Right renal pelvis (tissue), 4 donors: ENCODE data around the gene COG3. TPM values are rescaled to one million over a fixed set of nuclear protein-coding genes. Genes with fewer than 3 reads are reported as not detected.
"Not testable (repeated sequence)": the region's sequence is repeated elsewhere in the genome, so short reads cannot be mapped to it uniquely, and the experiment has no call there.

Source experiments
- DNase-seq, 4 donors: peaks; one replicate each; pipeline ENCODE4 v3.0.0-alpha.2; 2013; ENCODE audit warnings: low read depth in 4 of 4, low spot score in 3 of 4, missing footprints in 1 of 4
- polyA plus RNA-seq, 4 donors: library from polyadenylated mRNA; unstranded; fragments of 120-200 nt; gene quantifications; one replicate each; pipeline ENCODE4 v1.2.1, GENCODE V29; 2013; ENCODE audit not compliant: insufficient read length in 4 of 4

Gene COG3, protein sequence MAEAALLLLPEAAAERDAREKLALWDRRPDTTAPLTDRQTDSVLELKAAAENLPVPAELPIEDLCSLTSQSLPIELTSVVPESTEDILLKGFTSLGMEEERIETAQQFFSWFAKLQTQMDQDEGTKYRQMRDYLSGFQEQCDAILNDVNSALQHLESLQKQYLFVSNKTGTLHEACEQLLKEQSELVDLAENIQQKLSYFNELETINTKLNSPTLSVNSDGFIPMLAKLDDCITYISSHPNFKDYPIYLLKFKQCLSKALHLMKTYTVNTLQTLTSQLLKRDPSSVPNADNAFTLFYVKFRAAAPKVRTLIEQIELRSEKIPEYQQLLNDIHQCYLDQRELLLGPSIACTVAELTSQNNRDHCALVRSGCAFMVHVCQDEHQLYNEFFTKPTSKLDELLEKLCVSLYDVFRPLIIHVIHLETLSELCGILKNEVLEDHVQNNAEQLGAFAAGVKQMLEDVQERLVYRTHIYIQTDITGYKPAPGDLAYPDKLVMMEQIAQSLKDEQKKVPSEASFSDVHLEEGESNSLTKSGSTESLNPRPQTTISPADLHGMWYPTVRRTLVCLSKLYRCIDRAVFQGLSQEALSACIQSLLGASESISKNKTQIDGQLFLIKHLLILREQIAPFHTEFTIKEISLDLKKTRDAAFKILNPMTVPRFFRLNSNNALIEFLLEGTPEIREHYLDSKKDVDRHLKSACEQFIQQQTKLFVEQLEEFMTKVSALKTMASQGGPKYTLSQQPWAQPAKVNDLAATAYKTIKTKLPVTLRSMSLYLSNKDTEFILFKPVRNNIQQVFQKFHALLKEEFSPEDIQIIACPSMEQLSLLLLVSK
- 10 to 100 TPM; 27.3 to 34.7 (median 32.5) TPM for polyA plus RNA-seq

DNA sequence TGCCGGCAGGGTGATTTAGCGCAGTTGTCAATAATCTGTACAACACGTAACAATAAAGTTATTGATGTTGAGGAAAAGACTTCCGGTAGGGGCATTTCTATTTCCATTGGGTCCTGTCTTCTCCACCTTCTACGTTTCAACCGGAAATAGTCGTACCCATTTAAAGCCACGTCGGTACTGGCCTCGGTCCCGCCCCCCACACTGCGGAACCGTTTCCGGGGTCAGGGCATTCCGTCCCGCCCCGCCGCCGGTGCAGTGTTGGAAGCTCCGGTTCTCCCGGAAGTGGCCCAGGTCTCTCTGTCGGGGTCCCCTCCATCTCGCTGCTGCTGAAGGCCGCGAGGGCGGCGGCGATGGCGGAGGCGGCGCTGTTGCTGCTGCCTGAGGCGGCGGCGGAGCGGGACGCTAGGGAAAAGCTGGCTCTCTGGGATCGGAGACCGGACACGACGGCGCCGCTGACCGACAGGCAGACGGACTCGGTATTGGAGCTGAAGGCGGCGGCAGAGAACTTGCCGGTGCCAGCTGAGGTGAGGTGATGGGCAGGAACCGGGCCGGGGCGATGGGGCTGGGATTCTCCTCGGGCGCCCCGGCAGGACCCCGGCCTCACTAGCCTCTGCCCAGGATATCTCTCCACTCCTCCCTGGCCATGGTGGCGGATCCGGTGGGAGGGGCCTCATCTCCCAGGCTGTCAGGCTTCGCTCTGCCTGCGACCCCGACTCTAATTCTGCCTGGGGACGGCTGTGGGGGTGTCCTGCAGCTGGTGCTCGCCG is at the start of gene COG3:
COG3 (plus strand) TSS at position 253 of the 767 bp plus-strand sequence; CDS start at position 351, 98 bp downstream.
- peak; percentile 83 to 93 (median 91) for DNase-seq

DNA sequence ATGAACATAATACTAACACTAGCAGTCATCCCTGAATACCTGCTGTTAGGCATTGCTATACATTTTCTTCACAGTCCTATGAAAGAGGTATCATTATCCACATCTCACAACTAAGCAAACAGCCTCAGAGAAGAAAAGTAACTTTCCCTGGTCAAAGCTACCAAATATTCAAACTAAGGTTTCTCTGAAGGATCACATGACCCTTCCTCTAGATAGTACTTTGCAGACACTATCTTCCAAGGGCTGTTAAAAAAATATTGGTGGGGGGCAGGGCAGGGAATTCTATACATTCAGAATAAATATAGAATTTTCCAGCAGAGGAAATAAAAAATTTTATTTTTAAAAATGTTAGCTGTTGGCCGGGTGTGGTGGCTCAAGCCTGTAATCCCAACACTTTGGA is 49.6 kb upstream of the COG3 start:
- no peak for DNase-seq

DNA sequence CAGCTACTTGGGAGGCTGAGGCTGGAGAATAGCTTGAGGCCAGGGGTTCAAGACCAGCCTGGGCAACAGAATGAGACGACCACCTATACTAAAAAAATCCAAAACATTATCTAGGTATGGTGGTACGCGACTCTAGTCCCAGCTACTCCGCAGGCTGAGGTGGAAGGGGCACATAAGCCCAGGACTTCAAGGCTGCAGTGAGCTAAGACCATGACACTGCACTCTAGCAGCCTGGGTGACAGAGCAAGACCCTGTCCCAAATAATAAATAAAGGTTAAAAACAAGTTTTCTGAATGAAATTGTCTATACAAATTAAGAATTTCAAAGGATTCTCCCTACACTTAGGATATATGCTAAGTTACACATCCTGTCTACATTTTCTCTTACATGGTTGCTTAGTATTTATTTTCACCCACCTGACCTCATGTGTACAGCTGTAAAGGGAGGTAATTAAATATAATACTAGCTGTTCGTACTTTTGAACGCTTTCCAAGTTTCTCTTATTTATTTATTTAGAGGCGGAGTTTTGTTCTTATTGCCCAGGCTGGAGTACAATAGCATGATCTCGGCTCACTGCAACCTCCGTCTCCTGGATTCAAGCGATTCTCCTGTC is 48.1 kb upstream of the COG3 start:
- no peak for DNase-seq

DNA sequence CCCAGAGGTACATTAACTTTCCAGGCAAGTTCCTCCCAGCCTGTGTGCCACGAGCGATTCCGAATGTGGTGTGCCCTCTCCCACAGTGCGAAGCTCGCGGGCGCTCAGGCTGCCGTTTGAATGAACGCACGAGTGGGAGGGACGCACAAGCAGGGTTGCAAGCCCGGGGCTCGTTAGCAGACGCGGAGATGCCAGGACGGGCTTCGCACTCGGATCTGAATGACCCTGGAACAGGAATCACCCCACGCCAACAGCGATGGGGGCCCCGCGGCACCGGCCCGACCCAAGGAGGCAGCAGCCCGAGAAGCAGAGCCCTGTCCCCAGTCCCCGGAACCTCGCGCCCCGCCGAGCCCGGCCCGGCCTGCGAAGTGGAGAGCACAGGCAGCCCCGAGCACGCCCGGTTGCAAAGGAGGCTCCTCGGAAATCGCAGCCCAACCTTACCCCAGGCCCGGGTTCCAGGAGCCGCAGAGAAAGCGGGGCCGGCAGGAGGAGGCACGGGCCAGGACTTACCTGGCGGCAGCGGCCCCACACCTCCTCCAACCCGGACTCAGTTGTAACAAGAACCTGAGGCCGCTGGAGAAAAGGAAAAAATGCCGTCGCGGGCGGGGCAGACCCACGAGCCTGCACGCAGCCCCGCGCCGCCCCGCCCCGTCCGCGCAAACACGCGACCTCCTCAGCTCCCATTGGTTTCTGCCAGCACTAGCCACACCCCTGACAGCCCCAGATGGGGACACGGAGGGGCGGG is 46.8 kb upstream of the COG3 start, which contains the start of gene SLC25A30:
SLC25A30 (minus strand) TSS at position 584 of the 745 bp plus-strand sequence. CDS start 6,948 bp downstream, outside the sequence.
- peak; percentile 68 to 80 (median 78) for DNase-seq

DNA sequence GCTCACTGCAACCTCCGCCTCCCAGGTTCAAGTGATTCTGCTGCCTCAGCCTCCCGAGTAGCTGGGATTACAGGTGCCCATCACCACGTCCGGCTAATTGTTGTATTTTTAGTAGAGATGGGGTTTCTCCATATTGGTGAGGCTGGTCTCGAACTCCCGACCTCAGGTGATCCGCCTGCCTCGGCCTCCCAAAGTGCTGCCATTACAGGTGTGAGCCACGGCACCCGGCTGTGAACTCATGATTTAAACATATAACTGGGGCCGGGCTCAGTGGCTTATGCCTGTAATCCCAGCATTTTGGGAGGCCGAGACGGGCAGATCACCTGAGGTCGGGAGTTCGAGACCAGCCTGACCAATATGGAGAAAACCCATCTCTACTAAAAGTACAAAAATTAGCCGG is 45.4 kb upstream of the COG3 start:
- DNase-seq: not testable (repeated sequence)

DNA sequence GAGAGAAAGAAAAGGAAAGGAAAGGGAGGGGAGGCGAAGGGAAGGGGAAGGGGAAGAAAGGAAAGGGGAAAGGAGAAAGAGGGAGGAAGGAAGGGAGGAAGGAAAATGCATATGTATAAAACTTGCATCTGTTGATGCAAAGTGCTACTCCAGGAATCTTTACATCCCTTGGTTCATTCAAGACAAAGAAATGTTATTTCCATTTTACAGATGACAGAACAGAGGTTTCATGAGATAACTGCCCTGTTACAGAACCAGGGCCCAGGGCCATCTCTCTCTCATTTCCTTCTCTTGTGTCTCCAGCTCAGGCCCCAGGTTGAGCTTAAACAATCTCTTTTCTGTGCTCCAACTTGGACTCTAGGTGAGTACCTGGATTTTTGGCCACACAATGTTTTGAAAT is 44.8 kb upstream of the COG3 start:
- DNase-seq: no peak

DNA sequence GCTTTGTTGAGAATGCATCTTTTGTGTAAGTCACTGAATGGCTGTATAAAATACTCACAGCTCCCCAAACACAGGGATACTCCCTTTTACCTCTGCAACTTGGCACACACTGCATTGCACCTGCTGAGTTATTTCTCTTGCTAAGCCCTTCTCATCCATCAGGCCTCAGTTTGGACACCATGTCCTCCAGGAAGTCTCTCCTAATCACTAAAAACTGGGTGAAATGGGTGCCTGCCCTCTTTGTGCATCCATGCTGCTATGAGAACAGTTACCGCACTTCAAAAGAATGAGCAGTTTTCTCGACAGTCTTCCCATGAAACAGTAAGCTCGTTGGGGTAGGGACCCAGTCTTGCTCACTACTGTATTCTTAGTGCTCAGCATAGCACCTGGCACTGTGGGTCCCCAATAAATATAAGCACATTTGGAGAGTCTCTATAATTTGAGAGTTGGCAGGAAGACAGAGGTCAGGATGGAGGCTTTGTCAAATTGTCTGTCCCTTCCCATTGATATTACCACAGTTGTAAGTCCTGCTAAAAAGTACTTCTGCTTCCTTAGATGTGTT is 41.9 kb upstream of the COG3 start:
- DNase-seq: no peak

DNA sequence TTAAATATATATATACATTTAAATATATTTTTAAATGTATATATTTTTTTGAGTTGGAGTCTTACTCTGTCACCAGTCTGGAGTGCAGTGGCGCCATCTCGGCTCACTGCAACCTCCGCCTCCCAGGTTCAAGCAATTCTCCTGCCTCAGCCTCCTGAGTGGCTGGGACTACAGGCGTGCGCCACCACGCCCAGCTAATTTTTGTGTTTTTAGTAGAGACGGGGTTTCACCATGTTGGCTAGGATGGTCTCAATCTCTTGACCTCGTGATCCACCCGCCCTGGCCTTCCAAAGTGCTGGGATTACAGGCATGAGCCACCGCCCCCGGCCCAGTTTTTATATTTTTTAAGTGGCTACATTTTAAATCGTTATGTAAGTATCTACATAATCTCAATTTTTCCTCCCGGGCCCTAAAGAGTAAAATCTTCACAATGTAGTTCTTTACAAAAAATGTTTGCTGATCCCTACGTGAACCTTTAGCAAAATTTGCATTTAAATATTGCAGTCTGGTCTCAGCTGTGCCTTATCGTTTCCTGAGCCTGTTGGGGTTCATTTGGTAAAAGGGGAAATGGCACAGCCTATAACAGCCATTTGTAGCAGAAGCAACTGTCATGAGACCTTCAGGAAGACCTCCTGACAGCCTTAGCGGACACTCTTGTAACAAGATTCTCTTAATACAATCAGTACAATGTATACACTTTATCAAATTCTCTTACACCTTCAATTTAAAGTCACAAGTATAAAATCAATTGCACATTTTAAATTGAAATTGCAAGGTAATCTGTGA is 38.5 kb upstream of the COG3 start:
- DNase-seq: not testable (repeated sequence)

DNA sequence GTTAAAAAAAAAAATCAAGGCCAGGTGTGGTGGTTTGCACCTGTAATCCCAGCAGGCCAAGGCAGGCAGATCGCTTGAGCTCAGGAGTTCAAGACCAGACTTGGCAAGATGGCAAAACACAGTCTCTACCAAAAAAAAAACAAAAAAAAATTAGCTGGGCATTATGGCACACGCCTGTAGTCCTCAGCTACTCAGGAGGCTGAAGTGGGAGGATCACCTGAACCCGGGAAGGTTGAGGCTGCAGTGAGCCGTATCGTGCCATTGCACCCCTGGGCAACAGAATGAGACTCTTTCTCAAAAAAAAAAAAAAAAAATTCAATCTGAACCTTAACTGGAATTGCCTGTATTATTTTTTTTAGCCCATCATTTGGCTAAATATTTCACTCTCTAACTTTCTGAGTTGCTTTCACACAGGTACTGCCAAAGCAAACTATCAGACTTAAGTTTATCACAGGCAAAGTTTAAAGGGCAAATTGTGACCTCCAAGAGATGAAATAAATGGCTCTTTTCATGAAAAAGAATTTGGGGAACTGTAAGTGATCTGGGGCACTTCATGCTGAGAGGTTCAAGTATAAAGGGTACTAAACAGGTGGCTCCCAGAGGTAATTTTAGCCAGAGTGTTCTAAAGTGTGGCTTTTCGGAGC is 31.9 kb upstream of the COG3 start:
- no peak for DNase-seq

DNA sequence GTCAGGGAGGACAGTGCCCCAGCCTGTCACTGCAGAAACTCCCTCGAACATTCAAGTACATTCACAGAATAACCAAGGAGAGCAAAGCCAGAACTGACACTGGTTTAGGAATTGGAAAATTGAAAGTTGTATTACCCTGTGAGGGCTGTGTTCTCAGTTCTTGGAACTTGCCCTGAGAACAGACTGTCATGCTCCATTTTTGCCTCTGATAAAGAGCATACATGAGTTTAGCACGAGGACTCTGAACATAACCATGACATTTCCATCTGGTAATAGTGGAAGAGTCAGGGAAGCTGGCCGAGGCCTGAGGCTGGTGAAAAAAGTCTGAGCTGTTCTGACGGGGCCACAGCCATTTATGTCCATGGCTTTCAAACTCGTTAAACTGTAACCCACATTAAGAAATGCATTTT is 31.4 kb upstream of the COG3 start:
- DNase-seq: no peak

DNA sequence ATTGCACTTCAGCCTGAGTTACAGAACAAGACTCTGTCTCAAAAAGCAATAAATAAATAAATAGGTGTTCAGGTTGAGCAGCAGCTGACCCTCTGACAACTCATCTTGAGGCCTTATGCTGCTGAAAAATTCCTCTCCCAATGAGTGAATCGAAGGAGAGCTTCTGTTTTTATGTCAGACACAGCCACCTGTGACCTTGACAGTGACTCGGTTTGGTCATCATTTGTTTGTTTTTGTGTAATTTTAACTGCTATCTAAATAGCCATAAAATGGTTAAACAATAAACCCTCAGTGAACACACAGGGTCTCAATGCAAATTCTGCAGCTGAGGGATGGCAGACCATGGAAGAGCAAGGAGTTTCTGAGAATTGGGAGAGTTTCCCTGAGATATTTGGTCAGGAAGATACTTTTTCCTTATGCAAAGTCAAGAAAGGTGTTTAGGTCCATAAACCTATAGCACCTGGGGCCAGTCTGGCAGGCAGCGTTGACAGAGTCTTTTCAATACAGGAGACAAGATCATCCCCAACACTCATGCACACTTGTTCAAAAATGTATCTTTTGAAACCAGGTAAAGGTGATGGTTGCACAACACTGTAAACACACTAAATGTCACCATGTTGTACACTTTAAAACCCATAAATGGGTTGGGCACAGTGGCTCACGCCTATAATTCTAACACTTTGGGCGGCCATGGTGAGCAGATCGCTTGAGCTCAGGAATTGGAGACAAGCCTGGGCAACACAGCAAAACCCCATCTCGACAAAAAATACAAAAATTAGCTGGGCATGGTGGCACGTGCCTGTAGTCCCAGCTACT is 30.0 kb upstream of the COG3 start:
- DNase-seq: no peak

DNA sequence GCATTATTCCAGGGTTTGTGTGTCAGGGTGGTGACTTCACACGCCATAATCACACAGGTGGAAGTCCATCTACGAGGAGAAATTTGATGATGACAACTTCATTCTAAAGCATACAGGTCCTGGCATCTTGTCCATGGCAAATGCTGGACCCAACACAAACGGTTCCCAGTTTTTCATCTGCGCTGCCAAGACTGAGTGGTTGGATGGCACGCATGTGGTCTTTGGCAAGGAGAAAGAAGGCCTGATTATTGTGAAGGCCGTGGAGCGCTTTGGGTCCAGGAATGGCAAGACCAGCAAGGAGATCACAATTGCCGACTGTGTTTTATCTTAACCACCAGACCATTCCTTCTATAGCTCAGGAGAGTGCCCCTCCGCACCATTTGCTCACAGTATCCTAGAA is 28.4 kb upstream of the COG3 start:
- no peak for DNase-seq

DNA sequence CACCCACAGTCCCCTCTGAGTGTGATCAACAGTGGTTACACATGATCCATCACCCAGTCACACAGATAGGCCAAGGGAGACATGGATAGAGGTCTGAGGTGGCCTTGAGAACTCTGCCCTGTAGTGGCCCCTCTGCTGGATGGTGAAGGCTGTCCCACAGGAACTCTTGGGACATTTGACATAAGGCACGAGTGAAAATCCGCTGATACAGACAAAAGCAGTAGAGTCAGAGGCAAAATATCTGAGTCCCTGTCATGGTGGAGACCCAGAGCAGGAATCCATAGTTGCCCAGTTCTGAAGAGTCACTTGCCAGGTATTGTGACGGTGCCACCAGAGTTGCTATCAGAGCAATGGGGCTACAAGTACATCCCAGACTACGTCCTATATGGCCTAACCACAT is 27.8 kb upstream of the COG3 start:
- DNase-seq: no peak

DNA sequence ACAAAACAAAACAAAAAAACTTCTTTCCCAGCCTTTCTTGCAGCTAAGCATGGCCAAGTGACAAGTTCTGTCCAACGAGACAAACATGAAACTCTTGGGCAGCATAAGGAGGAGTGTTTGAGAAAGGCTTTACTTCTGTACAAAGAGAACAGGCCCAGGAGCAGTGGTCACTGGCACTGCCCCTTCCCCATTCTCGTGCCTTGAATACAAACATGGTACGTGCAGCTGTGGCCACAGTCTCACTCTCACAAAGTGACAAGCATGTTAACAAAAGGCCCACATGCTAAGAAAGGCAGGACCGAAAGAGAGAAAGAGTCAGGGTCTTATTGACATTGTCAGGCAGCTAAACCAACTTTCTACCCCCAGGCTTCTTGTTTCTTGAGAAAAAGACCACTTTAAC is 26.8 kb upstream of the COG3 start:
- DNase-seq: no peak

DNA sequence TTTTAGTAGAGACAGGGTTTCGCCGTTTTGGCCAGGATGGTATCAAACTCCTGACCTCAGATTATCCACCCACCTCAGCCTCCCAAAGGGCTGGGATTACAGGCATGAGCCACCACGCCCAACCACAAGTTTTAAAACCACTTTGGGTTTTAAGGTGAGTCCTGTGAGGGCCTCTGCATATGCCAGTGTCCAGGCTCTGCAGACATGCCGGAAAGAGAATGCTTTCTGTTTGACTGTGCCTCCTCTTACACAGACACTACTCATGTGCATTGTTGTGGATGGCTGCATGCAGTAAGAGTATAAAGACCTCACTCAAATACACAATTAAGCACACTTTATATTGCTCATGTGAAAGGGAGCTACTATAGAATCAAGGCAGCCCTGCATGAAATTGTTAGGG is 25.7 kb upstream of the COG3 start:
- DNase-seq: no peak

DNA sequence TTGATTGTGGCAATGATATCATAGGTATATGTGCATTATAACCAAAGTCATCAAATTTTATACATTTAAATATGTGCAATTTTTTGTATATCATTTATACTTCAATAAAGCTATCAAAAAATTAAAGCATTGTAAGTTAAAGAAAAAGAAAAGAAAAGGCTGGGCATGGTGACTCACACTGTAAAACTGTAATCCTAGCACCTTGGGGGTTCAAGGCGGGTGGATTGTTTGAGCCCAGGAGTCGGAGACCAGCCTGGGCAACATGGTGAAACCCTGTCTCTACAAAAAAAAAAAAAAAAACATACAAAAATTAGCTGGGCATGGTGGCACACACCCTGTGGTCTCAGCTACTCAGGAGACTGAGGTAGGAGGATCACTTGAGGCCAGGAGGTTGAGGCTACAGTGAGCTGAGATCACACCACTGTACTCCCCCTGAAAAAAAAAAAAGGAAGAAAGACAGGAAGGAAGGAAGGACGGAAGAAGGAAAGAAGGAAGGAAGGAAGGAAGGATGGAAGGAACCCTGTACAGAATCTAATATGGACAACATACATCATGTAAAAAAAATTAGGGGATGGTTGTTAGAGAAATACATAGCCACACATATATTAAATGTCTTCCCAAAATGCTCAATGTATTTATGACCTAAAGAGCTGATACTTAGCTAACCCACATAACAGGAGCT is 24.8 kb upstream of the COG3 start:
- DNase-seq: no peak

DNA sequence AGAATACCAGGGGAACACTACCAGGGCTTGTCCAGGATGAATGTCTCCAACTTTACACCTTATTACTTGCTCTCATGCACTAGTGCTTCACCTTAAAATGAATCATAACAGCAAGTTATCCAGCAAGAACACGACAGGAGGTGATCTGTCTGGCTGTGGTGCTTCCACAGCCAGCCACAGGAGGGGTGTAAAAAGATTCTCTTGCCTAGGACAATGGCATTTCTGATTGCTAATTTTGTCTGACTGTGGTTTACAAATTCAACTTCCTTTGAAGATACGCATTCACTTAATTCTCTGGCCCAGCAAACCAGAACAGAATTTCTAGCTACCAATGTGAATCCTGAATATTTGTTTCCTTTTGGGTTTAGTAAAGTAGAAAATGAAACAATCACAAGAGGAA is 23.1 kb upstream of the COG3 start:
- no peak for DNase-seq
